ENCODE measurements around the gene THBS2. TPM values are rescaled to one million over a fixed set of nuclear protein-coding genes. Genes with fewer than 3 reads are reported as not detected.

The THBS2 gene
- total RNA-seq, 1 donor from 2014 or later: 2.7 TPM

GRCh38 chr6:169293196-169293595, 39.5 kb upstream of the THBS2 start:
- TF ChIP-seq, protein P1, sequence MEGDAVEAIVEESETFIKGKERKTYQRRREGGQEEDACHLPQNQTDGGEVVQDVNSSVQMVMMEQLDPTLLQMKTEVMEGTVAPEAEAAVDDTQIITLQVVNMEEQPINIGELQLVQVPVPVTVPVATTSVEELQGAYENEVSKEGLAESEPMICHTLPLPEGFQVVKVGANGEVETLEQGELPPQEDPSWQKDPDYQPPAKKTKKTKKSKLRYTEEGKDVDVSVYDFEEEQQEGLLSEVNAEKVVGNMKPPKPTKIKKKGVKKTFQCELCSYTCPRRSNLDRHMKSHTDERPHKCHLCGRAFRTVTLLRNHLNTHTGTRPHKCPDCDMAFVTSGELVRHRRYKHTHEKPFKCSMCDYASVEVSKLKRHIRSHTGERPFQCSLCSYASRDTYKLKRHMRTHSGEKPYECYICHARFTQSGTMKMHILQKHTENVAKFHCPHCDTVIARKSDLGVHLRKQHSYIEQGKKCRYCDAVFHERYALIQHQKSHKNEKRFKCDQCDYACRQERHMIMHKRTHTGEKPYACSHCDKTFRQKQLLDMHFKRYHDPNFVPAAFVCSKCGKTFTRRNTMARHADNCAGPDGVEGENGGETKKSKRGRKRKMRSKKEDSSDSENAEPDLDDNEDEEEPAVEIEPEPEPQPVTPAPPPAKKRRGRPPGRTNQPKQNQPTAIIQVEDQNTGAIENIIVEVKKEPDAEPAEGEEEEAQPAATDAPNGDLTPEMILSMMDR (conservative IDR thresholded peaks at IDR 0.05; ENCODE audit: low read depth, low read length): no peak
- no peak overlapping the region for H3K4me3 ChIP-seq (ENCODE audit: low read depth, low read length)
- DNase-seq (ENCODE audit: low read depth): no peak

DNA sequence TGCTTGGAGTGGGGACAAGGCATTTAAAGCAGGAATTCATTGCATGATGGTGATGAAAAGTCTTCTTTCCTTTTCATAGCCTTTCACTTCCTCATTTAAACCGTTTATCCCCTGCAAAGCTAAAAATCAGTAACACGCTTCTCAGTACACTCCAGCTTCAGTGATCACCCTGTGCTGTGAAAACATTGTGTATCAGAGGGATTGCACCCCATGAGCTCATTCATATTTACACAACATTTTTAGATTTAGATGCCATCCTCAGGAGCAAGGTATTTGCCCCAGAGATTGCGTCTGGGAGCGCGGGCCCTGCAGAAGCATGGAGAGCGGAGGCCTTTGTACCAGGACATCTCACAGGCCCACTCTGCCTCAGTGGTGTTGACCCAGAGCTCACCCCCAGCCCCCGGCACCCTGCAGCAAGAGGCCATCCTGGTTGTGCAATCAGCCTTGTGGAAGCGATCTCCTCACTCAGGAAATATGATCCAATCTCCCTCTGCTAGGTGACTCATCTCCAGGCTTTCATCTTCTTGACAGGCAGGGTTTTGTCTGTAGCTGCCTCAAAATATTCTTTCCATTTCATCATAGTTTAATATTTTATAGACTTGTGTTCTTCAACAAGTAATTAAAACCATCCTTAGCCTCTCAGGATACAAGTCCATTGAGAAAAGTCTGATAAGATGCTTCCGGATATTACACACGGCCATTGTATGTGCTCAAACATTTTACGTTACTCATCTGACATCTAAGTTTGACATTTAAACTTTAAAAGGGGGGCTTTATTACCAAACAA, 38.9 kb upstream of the THBS2 start:
- DNase-seq (ENCODE audit: low read depth): peak; percentile 90
- TF ChIP-seq, protein P1 (conservative IDR thresholded peaks at IDR 0.05; ENCODE audit: low read depth, low read length): no peak
- no peak overlapping the region for H3K4me3 ChIP-seq (ENCODE audit: low read depth, low read length)

DNA sequence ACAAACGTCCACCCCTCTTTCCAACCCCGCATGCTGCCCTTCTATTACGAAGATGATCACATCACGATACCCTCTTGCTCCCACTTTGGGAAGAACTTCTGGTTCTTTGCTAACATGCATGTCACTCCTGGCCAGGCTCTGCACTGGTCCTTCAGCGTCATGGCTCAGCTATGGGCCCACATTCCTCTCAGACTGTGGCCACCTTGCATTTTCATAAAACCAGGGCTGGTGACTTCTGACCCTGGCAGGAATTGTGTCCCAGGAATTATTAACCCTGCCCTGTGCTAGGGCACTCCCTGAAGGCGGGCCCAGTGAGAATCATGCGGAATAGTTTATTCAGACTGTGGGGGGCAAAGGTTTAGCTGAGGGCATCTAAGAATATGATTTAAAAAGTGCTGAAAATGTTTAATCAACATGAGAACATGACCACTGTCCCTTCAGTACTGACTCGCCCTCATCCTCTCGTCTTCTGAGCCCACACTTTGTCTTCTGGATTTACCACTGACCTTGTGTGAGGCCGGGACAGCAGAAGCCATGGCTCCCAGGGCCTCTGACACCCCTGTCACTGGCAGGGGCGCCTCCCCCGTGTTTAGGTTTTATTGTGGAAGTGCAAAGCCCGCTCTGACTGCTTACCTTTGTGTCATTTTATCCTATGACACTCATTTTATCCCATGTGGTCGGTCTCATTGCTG, 38.1 kb upstream of the THBS2 start:
- TF ChIP-seq, protein P1 (conservative IDR thresholded peaks at IDR 0.05; ENCODE audit: low read depth, low read length): no peak
- peak; percentile 79 for DNase-seq (ENCODE audit: low read depth)
- H3K4me3 ChIP-seq (ENCODE audit: low read depth, low read length): no peak overlapping the region

DNA sequence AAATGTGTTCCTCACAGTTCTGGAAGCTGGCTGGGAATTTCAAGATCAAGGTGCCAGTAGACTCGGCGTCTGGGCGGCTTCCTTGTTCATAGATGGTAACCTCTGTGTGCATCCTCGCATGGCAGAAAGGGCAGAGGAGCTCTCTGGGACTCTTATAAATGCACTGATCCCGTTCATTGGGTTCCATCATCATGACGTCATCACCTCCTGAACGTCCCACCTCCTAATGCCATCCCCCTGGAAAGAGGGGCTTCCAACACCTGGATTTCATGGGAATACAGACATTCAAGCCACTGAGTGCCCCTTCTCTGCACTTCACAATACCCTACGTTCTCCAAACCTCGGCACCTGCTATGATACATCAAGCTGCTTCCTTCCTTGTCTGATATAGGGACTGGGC, 37.5 kb upstream of the THBS2 start:
- no peak for DNase-seq (ENCODE audit: low read depth)
- no peak overlapping the region for H3K4me3 ChIP-seq (ENCODE audit: low read depth, low read length)
- TF ChIP-seq, protein P1 (conservative IDR thresholded peaks at IDR 0.05; ENCODE audit: low read depth, low read length): no peak

- no peak for DNase-seq (ENCODE audit: low read depth)
- TF ChIP-seq, protein P1 (conservative IDR thresholded peaks at IDR 0.05; ENCODE audit: low read depth, low read length): no peak
- H3K4me3 ChIP-seq (ENCODE audit: low read depth, low read length): no peak overlapping the region
Measured at GRCh38 chr6:169289619-169290339, 36.1 kb upstream of the THBS2 start.

- H3K4me3 ChIP-seq (ENCODE audit: low read depth, low read length): no peak overlapping the region
- TF ChIP-seq, protein P1 (conservative IDR thresholded peaks at IDR 0.05; ENCODE audit: low read depth, low read length): no peak
- no peak for DNase-seq (ENCODE audit: low read depth)
Measured at GRCh38 chr6:169289257-169289618, 35.6 kb upstream of the THBS2 start.

Measured in epithelial cell of proximal tubule (primary cell).